ENCODE measurements around the gene RBM42. TPM values are rescaled to one million over a fixed set of nuclear protein-coding genes. Genes with fewer than 3 reads are reported as not detected.
"Not testable (repeated sequence)": the region's sequence is repeated elsewhere in the genome, so short reads cannot be mapped to it uniquely, and the experiment has no call there.

The RBM42 gene
- total RNA-seq, 1 donor from 2014 or later: 52.7 TPM

DNA sequence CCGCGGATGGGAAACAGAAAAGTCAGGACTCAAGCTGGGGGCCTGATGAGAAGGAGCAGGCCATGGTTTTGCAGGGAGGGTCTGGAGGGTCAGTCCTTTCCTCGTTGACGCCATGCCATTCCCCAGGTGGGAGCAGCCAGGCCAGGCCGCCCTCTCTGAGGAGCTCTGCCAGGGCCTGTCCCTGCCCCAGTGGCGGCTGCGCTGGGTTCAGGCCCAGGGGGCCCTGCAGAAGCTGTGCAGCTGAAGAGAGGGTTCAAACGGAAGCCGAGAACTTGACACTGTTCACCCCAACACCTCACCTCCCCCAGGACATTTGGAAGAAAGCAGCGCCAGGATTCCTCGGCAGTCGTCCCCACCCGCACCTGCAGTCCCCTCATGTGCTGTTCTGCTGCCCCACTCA, 6.1 kb upstream of the RBM42 start:
- no peak for ATAC-seq

DNA sequence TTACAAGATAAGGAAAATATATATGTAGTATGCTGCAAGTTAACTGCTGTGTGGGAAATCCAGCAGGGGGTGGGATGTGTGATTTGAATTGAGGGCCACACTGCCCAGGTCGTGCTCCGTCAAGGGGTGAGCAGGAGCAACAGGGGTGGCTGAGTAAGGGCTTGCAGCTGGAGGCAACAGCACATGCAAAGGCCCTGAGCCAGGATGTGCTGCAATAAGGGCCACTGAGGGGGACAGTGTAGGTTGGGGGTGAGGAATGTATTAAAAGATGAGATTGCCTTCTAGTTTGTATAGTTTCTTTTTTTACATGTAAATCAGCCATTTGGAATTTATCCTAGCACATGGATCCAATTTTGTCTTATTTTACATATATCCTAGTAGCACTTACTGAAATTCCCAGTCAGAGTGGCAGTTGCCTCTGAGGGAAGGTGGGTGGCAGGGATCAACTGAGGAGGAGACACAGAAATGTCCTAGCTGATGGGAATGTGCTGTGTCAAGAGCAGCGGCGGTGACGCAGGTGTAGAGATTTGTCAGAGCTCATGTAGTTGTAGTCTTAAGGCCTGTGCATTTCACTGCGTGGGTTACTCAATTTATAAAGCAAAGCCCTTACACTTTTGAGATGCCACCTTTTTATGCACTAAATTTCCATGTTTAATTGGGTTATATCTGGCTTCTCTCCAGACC, 5.4 kb upstream of the RBM42 start:
- ATAC-seq: no peak

DNA sequence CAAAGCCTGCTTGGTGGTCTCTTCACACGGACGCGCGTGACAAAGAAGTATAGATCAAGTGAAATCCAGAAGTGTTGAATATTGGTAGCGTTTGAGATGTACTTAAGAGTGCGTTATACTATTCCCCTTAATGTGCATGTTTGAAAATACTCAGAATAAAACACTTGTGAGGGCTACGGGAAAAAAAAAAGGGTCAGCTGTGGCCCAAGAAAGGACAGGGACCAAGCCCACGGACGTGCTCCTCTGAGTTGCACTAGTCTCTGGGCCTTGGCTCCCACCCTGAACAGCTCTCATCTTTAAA, 622 bp upstream of the RBM42 start:
- no peak for ATAC-seq

DNA sequence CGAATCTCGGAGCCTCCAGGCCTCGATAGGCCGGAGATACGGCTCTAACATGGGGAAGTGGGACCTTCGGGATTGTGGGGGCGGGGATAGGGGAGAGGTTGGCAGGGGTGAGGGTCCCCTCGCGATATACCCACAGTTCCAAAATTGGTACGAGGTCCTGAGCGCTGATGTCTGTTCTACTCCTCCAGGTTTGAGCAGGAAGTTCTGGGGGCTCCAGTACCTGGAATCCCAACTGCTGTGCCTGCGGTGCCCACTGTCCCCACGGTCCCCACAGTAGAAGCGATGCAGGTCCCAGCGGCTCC, 447 bp downstream of the RBM42 start:
- no peak for ATAC-seq

DNA sequence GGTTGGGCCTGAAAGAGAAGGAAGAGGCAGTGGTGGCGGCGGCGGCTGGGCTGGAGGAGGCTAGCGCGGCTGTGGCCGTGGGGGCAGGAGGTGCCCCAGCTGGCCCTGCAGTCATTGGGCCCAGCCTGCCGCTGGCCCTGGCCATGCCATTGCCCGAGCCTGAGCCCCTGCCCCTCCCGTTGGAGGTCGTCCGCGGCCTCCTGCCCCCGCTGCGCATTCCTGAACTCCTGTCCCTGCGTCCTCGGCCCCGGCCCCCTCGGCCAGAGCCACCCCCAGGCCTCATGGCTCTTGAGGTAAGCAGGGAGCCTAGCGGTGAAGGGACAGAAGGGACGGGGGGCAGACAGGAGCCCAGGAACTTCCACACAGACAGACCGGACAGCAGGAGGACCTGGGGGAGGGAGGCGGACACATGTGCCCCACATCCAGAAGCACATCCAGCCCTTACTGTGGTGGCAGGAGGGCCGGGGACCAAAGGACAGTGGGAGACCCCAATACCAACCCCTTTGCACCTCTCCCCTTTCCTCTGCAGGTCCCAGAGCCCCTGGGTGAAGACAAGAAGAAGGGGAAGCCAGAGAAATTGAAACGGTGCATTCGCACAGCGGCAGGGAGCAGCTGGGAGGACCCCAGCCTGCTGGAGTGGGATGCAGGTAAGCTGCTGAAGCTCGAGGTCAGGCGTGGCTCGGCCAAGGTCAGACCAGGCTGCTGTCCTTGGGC, 5.0 kb downstream of the RBM42 start:
- no peak for ATAC-seq

DNA sequence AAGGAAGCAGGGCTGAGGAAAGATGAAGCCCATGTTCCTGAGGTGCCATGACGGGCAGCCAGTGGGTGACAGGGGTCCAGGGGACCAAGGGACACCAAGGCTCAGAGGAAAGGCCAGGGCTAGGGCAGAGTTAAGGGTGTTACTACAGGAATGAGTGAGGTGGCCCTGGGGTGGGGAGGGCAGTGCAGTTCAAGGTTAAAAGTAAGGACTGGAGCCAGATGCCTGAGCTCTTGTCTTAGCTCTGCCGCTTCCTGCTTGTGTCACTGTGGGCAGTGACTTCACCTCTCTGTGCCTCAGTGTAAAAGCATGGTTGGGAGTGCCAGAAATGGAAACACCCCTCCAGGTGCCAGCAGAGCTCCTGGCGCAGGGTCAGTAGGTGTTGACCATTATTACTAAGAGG, 7.8 kb downstream of the RBM42 start:
- ATAC-seq: no peak

DNA sequence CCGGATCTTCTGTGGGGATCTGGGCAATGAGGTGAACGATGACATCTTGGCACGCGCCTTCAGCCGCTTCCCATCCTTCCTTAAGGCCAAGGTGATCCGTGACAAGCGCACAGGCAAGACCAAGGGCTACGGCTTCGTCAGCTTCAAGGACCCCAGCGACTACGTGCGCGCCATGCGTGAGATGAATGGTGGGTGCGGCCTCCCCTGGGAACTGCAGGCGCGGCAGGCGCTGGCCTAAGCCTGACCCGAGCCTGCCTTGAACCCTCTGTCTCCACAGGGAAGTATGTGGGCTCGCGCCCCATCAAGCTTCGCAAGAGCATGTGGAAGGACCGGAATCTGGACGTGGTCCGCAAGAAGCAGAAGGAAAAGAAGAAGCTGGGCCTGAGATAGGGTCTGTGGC, 8.3 kb downstream of the RBM42 start:
- ATAC-seq: no peak

DNA sequence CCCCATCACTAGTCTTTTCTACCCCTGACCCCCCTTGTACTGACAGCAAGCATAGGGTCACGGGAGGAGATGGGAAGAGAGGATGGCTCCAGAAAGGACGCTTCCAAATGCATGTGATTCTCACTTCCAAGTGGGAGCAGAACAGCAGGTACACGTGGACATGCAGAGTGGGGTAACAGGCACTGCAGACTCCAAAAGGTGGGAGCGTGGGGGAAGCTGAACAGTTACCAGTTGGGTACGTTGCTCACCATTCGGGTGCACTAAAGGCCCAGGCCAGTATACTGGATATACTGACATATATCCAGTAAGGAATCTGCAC, 10.4 kb downstream of the RBM42 start:
- ATAC-seq: no peak

DNA sequence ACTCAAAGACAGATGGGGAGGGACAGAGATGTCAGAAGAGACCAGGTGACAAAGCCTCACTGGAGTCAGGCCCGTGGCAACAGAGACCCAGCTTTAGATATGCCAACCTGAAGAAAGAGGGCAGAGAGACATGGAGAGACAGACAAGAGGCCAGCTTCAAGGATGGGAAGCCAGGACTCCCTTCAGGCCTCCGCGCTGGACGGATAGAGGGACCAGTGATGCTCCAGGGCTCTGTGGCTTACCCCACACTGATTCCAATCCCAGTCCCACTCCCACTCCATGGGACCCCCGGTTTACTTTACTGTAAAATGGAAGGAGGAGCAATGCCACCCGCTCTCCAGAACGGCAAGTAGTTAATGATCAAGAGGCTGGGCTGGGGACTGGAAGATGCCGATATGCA, 11.0 kb downstream of the RBM42 start:
- no peak for ATAC-seq

DNA sequence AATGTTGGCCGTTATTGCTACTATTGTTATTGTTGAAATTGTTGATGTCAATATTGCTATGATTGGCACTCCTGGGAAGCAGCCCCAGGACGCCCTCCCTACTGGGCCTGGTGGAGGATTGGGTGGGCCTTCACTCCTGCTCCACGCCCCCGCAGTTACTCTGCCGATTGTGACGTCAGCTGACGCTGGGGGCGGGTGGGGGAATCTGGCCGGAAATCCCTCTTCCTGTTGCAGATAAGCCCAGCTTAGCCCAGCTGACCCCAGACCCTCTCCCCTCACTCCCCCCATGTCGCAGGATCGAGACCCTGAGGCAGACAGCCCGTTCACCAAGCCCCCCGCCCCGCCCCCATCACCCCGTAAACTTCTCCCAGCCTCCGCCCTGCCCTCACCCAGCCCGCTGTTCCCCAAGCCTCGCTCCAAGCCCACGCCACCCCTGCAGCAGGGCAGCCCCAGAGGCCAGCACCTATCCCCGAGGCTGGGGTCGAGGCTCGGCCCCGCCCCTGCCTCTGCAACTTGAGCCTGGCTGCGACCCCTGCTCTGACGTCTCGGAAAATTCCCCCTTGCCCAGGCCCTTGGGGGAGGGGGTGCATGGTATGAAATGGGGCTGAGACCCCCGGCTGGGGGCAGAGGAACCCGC, 12.8 kb downstream of the RBM42 start, which contains the start of gene ETV2:
Gene ETV2 (plus strand): TSS at position 231 of the 637 bp plus-strand sequence. CDS start 716 bp downstream, outside the sequence.
- no peak for ATAC-seq

DNA sequence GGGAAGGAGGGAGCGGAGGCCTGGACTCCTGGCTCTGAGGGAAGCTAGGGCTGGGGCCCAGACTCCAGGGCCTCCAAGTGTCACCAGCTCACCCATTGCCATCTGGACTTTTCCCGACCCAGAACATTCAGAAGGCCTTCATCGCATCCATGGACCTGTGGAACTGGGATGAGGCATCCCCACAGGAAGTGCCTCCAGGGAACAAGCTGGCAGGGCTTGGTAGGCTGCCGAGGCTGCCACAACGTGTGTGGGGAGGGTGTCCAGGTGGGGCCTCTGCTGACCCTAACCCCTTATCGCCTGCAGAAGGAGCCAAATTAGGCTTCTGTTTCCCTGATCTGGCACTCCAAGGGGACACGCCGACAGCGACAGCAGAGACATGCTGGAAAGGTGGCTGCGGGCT, 13.5 kb downstream of the RBM42 start:
- no peak for ATAC-seq

DNA sequence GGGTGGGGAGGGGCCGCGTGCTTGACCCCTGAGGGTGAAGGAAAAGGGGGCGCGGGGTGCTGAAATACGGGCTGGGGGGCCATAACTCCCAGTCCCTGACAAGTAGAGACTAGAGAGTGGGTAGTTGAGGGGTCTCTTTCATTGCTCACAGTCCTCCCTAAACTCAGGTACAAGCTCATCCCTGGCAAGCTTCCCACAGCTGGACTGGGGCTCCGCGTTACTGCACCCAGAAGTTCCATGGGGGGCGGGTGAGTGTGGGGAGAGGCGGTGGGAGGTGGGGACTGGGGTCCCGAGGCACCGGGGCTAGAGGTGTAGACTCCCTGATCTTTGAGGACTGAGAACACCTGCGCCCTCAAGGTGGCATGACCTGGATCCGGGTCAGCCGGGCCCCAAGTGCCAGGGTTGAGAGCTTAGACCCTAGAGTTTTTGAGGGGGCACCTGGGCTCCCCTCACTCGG, 14.0 kb downstream of the RBM42 start:
- no peak for ATAC-seq

DNA sequence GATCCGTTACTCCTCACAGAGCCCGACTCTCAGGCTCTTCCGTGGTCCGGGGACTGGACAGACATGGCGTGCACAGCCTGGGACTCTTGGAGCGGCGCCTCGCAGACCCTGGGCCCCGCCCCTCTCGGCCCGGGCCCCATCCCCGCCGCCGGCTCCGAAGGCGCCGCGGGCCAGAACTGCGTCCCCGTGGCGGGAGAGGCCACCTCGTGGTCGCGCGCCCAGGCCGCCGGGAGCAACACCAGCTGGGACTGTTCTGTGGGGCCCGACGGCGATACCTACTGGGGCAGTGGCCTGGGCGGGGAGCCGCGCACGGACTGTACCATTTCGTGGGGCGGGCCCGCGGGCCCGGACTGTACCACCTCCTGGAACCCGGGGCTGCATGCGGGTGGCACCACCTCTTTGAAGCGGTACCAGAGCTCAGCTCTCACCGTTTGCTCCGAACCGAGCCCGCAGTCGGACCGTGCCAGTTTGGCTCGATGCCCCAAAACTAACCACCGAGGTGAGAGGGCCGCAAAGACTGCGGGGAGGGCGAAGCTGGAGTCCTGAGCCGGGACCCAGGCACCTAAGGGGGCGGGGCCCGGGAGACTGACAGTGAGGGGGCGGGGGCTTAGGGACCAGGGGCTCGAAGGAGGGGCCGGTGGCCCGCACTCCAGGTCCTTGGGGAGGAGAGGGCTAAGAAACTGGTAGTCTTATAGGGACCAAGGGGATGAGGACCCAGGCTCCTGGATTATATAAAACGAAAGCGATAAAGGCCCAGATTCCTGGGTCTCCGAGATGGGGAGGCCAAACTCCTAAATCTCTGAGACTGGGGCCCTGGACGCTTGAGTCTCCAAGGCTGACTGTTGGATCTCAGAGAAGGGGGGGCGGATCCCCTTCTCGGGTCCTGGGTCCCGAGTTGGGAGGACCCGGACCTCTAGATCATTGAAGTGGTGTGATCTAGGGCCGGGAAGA, 14.7 kb downstream of the RBM42 start:
- peak; percentile 75 for ATAC-seq

DNA sequence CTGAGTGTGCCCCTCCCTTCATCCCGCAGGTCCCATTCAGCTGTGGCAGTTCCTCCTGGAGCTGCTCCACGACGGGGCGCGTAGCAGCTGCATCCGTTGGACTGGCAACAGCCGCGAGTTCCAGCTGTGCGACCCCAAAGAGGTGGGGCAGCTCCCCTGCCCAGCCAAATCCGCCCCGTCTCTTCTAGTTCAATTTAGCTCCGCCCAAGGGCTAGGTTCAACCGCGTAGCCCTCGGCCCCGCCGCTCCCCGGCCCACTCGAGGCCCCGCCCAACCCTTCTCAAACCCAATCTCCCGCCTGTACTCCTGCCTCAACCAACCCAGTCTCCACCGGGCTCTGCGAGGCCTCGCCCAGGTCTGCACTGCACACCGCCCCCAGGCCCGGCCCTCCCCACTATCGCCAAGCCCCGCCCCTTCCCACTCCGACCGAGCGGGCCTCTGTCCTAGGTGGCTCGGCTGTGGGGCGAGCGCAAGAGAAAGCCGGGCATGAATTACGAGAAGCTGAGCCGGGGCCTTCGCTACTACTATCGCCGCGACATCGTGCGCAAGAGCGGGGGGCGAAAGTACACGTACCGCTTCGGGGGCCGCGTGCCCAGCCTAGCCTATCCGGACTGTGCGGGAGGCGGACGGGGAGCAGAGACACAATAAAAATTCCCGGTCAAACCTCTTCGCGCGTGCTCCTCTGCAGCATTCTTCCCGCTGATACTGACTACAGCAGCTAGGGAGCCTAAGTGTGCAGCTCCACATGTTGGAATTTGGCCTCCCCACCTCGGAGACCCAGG, 15.6 kb downstream of the RBM42 start:
- ATAC-seq: peak; percentile 92

DNA sequence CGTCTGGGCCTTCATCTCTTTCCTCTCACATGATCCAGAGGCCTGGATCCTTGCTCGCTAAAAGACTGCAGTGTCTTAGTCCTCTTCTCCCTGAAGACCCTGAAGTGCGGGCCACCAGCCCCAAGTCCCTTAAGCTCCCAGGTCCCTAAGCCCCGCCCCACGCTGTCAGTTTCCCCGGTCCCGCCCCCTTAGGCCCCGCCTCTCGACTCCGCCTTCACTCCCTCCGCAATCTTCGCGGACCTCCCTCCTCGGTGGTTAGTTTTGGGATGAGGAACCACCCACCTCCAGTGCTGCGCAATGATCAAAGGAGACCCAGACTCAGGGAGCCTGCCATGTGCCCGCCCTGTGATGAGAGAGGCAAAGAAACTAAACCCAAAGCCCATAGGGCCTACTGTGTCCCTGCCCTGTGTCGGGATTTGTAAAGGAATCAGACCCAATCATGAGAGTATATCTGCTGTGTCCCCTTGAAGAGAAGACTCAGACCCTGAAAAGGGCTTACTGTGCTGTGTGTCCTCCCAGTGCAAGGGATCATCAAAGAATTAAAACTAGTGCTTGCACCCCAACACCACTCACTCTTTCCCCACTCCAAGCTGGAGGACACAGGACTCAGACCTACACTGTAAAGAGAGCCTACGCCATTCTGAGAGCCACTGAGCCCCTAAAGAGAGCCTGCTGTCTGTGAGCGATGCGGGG, 16.3 kb downstream of the RBM42 start:
- no peak for ATAC-seq

DNA sequence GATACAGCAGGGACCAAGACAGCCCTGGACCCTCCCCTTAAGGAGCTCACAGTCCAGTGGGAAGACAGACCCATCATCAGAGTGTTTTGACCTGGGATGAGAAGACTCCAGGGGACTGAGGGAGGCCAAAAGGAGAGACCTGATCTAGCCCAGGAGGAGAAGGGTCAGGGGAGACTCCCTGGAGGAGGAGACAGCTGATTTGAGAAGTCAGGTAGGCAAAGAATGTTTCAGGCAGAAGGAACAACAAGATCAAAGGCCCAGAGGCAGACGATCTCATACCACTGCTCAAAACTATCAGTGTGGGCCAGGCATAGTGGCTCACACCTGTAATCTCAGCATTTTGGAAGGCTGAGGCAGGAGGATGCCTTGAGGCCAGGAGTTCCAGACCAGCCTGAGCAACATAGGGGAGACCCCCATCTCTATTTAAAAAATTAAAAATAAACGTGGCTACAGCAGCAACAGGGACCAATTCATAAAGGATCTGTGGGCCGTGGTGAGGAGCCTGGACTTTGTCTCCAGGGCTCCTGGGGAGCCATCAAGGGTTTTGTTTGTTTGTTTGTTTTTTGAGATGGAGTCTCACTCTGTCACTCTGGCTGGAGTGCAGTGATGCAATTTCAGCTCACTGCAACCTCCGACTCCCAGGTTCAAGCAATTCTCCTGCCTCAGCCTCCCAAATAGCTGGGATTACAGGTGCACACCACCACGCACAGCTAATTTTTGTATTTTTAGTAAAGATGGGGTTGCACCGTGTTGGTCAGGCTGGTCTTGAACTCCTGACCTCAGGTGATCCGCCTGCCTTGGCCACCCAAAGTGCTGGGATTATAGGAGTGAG, 17.1 kb downstream of the RBM42 start:
- ATAC-seq: no peak

DNA sequence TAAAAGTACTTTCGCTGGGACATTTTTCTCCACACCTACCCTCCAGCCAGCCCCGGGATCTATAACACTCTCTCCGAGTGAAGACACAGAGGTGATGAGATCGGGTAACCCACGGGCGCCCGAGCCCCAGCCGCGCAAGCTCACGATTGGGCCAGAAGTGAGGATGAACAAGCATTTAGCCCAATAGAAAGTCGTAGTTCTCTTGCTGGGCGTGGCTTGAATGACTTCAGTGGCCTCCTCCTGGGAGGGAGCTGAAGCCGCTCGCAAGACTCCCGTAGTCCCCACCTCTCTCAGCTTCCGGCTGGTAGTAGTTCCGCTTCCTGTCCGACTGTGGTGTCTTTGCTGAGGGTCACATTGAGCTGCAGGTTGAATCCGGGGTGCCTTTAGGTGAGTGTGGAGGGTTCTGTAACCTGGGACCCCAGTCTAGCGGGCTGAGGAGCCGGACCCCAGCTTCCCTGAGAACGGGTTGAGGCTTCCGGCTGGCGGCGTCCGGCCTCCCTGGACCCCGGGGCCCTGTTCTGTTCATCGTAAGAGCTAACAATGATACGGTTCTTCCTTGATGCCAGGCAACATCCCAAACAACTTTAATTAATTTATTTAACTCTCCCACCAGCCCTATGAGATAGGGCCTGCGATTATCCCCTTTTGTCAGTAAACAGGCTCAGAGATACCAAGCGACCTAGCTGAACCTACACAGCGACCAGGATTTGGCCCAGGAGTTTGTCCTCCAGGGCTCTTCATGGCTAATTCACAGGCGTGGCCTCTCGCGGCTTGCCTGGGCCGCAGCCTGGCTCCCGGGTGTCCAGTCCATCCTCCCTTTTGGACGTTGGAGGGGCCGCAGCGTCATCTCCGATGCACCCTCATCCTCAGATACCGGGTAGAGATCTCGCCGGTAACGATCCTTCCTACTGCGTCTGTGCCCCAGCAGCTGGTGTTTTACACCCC, 19.5 kb downstream of the RBM42 start, which contains the start of gene COX6B1:
Gene COX6B1 (plus strand): TSS at position 307 of the 945 bp plus-strand sequence. CDS start 2,921 bp downstream, outside the sequence.
- peak; percentile 81 for ATAC-seq

DNA sequence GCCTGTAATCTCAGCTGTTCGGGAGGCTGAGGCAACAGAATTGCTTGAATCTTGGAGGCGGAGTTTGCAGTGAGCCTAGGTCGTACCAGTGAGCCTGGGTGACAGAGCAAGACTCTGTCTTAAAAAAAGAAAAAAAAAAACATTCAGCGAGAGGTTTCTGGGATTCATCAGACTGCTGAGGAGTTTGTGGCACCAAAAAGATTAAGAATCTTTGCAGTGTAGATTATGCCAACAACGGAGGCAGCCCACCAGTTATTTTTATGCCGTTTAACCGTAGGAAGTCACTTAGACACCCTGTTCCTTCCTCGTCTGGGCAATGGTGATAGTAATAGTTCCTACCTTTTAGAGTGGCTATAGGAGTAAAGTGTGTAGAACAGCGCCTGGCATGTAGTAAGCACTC, 21.7 kb downstream of the RBM42 start:
- ATAC-seq: no peak

DNA sequence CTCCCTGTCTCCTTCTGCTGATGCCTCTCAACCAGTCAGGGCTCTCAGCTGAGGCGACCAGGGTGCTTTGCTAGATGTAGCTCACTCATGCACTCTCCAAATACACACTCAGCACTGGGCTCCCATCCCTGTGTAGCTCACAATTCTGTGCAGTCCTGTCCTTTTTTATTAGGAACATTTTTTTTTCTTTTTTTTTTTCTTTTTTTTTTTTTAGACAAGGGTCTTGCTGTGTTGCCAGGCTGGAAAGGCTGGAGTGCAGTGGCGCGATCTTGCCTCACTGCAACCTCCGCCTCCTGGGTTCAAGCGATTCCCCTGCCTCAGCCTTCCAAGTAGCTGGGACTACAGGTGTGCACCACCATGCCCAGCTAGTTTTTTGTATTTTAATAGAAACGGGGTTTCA, 26.0 kb downstream of the RBM42 start:
- not testable (repeated sequence) for ATAC-seq

All from esophagus mucosa (tissue), 1 donor.